NCI-H82 (cell line): ENCODE results near the gene CXorf51A.
"Not testable (repeated sequence)": the region's sequence is repeated elsewhere in the genome, so short reads cannot be mapped to it uniquely, and the experiment has no call there.

Source experiments
- DNase-seq: peaks from one replicate; lab custom pipeline; 2025; lab: John Stamatoyannopoulos, UW

Gene CXorf51A

DNA sequence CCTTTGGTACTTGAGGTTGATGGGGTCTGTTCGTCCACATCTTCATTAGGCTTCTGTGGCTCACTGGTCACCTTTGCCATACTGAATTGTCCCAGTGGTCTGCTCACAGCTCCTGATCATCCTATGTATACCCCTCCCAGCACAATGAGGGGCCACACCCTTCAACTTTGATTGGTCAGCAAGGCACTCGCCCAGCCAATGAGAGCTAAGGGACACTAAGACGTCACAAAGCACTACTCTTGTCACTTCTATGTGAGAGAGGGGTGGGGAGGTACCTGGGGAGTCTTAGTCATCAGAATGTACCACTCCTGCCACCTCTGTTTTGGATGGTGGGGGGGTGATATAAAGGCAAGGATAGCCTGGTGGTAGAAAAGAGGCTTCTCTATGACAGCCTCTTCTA lies at the start of gene CXorf51A:
CXorf51A (minus strand) TSS at position 101 of the 400 bp plus-strand sequence; CDS start at position 80, 21 bp downstream.
- not testable (repeated sequence) for DNase-seq

DNA sequence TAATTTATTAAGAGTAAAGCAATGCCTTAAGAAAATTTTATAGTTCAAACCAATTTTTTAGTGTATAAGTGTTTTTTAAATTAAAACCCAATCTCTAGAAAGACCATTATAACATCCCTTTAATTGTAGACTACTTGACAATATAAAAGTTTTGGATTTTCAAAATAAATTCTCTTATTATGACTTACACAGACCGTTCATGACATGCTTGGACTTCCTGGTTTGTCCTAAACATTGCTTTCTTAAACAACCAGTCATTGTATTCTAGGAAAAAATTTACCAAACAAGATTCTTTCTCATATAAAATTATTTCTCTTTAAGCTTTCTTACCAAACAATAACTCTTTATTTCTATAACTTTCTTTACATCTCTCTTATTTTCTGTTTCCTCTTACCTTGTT lies 49.0 kb upstream of the CXorf51A start:
- DNase-seq = peak; percentile 0

DNA sequence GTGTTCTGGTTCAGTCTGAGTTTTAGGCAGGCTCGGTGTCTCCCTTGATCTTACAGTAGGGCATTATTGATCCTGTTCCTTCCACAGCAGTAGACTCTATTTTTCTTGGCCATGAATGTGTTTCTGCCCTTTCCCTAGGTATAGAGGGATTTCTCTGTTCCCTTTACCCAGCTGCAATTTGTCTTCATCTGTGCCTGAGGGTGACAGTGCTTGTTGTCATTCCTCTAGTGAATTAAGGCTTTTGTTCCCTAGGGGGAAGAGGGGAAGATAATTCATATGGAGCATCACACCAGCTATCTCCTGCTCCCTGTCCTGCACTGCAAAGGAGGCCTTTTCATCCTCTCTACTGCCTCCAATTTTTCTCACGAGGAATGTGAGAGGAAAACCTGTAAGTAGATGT lies 39.7 kb upstream of the CXorf51A start:
- no peak for DNase-seq

DNA sequence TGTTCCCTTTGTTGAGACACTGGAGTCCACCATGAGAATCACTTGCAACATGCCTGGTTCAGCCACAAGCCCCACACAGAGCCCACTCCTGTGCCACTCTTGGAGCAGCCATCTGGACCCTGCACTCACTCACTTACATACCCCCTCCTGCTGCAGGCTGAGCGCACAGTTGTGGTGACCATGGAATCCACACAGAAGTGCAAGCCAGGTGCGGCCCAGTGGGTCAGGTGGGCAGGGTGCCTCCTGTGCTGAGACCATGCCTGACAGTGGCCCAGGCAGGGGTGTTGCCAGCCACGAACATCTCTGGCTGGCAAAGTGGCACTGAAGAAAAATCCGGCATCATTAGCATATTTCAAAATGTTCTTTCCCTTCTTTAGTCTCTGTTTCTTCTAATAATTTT lies 17.4 kb upstream of the CXorf51A start:
- DNase-seq = no peak

DNA sequence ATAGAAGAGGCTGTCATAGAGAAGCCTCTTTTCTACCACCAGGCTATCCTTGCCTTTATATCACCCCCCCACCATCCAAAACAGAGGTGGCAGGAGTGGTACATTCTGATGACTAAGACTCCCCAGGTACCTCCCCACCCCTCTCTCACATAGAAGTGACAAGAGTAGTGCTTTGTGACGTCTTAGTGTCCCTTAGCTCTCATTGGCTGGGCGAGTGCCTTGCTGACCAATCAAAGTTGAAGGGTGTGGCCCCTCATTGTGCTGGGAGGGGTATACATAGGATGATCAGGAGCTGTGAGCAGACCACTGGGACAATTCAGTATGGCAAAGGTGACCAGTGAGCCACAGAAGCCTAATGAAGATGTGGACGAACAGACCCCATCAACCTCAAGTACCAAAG lies 5.1 kb downstream of the CXorf51A start, which contains the start of gene CXorf51B:
CXorf51B (plus strand) TSS at position 301 of the 400 bp plus-strand sequence; CDS start at position 322, 21 bp downstream.
- DNase-seq = not testable (repeated sequence)
